Cardiac muscle cell (in vitro differentiated cells and primary cell): Measurements from ENCODE around the gene GPR176. TPM values are rescaled to one million over a fixed set of nuclear protein-coding genes. Genes with fewer than 3 reads are reported as not detected.
A peak's percentile ranks its signal among the peaks of the same experiment; 100 is the strongest.

Experiments used
- DNase-seq, 2 donors: peaks; one replicate each; pipeline versions ENCODE4 v3.0.0 to v3.0.0-alpha.2; 2010 to 2017; ENCODE audit warnings: low read depth in 1 of 2, low spot score in 1 of 2
- H3K27ac ChIP-seq: fragments of 200-600 bp; sonication (generic); 2 replicates; pipeline ENCODE4 v1.5.1; 2016
- H3K27me3 ChIP-seq: fragments of 200-600 bp; sonication (generic); 2 replicates; pipeline ENCODE4 v1.6.0; 2016; ENCODE audit warnings: control low read depth
- H3K36me3 ChIP-seq: fragments of 200-600 bp; sonication (generic); 2 replicates; pipeline ENCODE4 v1.5.1; 2016; ENCODE audit warnings: control low read depth
- H3K4me1 ChIP-seq: fragments of 200-600 bp; sonication (generic); 2 replicates; pipeline ENCODE4 v1.8.1; 2017; ENCODE audit warnings: low read depth, mild to moderate bottlenecking, mixed run types
- H3K4me3 ChIP-seq: fragments of 200-600 bp; sonication (generic); 2 replicates; pipeline ENCODE4 v1.5.1; 2016; ENCODE audit warnings: mild to moderate bottlenecking
- H3K9me3 ChIP-seq: fragments of 200-600 bp; sonication (generic); 2 replicates; pipeline ENCODE4 v1.5.1; 2017; ENCODE audit warnings: low read depth, mild to moderate bottlenecking, control low read depth
- polyA plus RNA-seq: library from polyadenylated mRNA; unstranded; fragments of >200 nt; fragmentation: Nextera tagmentation; extraction: Ambion mirVana; gene quantifications from 2 replicates; pipeline ENCODE4 v1.2.1, GENCODE V29; 2016
- total RNA-seq: library from RNA; depleted of rRNA; stranded (reverse); fragments of >200 nt; gene quantifications from 2 replicates; pipeline ENCODE4 v1.2.3, GENCODE V29; 2016
- TF ChIP-seq, protein P1 (sequence below): IDR thresholded peaks from 2 replicates; pipeline ENCODE4 v1.5.1; 2012; ENCODE audit warnings: low read depth, mild to moderate bottlenecking, low read length

Gene GPR176
- total and polyA plus RNA-seq, 2 experiments from 2014 or later, result 1.4 to 5.6 TPM

GRCh38 chr15:39859636-39860035, 60.4 kb downstream of the GPR176 start:
- H3K27ac ChIP-seq, result no peak overlapping the region
- no peaks in the 10 kb centered on the region for H3K36me3 ChIP-seq
- H3K27me3 ChIP-seq, result no peaks in the 10 kb centered on the region
- no peaks in the 10 kb centered on the region for H3K9me3 ChIP-seq
- DNase-seq, result no peak
- H3K4me3 ChIP-seq, result no peak overlapping the region
- TF ChIP-seq, protein P1, sequence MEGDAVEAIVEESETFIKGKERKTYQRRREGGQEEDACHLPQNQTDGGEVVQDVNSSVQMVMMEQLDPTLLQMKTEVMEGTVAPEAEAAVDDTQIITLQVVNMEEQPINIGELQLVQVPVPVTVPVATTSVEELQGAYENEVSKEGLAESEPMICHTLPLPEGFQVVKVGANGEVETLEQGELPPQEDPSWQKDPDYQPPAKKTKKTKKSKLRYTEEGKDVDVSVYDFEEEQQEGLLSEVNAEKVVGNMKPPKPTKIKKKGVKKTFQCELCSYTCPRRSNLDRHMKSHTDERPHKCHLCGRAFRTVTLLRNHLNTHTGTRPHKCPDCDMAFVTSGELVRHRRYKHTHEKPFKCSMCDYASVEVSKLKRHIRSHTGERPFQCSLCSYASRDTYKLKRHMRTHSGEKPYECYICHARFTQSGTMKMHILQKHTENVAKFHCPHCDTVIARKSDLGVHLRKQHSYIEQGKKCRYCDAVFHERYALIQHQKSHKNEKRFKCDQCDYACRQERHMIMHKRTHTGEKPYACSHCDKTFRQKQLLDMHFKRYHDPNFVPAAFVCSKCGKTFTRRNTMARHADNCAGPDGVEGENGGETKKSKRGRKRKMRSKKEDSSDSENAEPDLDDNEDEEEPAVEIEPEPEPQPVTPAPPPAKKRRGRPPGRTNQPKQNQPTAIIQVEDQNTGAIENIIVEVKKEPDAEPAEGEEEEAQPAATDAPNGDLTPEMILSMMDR, result no peak
- no peaks in the 10 kb centered on the region for H3K4me1 ChIP-seq

- no peak for DNase-seq
- H3K9me3 ChIP-seq, result no peaks in the 10 kb centered on the region
- TF ChIP-seq, protein P1, result no peak
- no peak overlapping the region for H3K27ac ChIP-seq
- H3K4me3 ChIP-seq, result no peak overlapping the region
- H3K27me3 ChIP-seq, result no peaks in the 10 kb centered on the region
- no peaks in the 10 kb centered on the region for H3K4me1 ChIP-seq
- no peaks in the 10 kb centered on the region for H3K36me3 ChIP-seq
Measured at GRCh38 chr15:39857132-39857531, 62.9 kb downstream of the GPR176 start.

DNA sequence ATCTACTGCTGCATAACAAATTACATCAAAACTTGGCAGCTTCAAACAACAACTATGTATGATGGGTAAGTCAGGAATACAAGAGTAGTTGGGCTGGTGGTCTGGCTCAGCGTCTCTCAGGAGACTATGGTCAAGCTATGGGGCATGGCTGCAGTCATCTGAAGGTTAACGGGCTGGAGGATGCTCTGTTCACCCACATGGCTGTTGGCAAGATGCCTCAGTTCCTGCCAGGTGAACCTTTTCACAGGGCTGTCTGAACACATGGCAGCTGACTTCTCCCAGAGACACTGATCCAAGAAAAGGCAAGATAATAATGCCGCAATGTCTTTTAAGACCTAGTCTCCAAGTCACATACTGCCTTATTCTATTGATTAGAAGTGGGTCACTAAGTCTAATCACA, 63.7 kb downstream of the GPR176 start:
- Histone ChIP-seq H3K4me3 (no peak overlapping the region), H3K36me3 (no peaks in the 10 kb centered on the region), H3K27ac (no peak overlapping the region), H3K27me3 (no peaks in the 10 kb centered on the region), H3K4me1 (peaks cover 6% of the 10 kb centered on the region), H3K9me3 (no peaks in the 10 kb centered on the region)
- TF ChIP-seq, protein P1, result no peak
- no peak for DNase-seq

DNA sequence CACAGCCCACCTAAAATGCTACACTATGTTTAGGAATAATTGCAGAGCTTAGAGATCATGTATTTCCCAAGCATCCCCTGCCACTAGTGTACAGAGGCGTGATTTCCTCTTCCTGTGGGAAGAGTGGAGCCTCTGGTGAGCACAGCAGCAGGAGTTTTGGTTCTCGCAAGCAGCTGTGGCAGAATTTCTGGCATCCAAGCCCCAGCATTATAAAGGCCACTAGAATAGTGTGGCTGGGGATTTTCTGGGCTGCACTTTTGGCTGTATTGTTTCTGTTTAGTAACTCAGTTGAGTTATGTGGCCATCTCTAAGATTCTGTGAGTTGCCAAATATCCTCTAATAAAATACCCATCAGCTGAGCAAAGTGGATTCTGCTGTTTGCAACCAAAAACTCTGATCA, 64.7 kb downstream of the GPR176 start:
- Histone ChIP-seq H3K36me3 (no peaks in the 10 kb centered on the region), H3K27ac (no peak overlapping the region), H3K4me1 (peaks cover 13% of the 10 kb centered on the region), H3K9me3 (no peaks in the 10 kb centered on the region), H3K4me3 (no peak overlapping the region), H3K27me3 (no peaks in the 10 kb centered on the region)
- TF ChIP-seq, protein P1, result no peak
- DNase-seq, result peak in 1 of 2 donors; percentile 50

DNA sequence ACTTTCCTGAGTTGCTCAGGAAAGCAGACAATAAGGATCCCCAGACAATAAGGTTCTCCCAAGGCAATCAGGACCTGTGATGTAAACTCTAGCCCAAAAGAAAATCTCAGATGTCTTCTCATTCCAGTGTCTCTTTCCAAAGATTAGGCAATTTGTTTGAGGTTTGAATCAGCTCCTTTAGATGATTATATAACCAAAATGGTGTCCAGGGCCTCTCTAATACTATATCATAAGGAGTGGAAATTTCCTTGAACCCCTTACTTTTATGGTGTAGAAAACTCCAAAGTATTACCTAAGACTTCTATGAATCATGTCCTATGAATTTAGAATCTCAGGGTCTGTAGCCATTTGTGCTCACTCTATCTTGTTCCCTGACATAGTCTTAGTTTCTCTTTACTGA, 65.9 kb downstream of the GPR176 start:
- H3K4me1 ChIP-seq, result peaks cover 13% of the 10 kb centered on the region

More for the DNA sequence above, 65.9 kb downstream of the GPR176 start:
- no peaks in the 10 kb centered on the region for H3K36me3 ChIP-seq
- H3K4me3 ChIP-seq, result no peak overlapping the region
- no peaks in the 10 kb centered on the region for H3K27me3 ChIP-seq
- H3K27ac ChIP-seq, result no peak overlapping the region
- H3K9me3 ChIP-seq, result no peaks in the 10 kb centered on the region
- peak in 1 of 2 donors; percentile 53 for DNase-seq
- TF ChIP-seq, protein P1, result no peak
